GM18951 (cell line): ENCODE measurements around the gene TIMP2.

ENCODE experiments used
- POLR2A ChIP-seq: IDR thresholded peaks from 4 replicates; pipeline ENCODE4 v1.6.1; 2011; ENCODE audit warnings: mild to moderate bottlenecking; ENCODE audit not compliant: insufficient read length, insufficient read depth; ENCODE audit errors: extremely low read depth
- in situ Hi-C: fragments of 300-500 bp; cut with MboI; formaldehyde crosslinking; loops from one replicate; pipeline ENCODE4 v1.12.0; 2022; ENCODE audit warnings: low sequenced_read_pairs, mixed read lengths, inconsistent platforms; ENCODE audit not compliant: unreplicated experiment

TIMP2 gene

GRCh38 chr17:78900816-78901215 is 24.4 kb downstream of the TIMP2 start:
- no peak for TF ChIP-seq POLR2A
- in situ Hi-C loops, result no loop called here

- no peak for TF ChIP-seq POLR2A
- in situ Hi-C loops, result no loop called here
Measured at GRCh38 chr17:78899361-78900260, 25.6 kb downstream of the TIMP2 start.

GRCh38 chr17:78898947-78899346 is 26.2 kb downstream of the TIMP2 start:
- in situ Hi-C loops, result no loop called here
- TF ChIP-seq POLR2A, result no peak

- no peak for TF ChIP-seq POLR2A
- in situ Hi-C loops, result no loop called here
Measured at GRCh38 chr17:78898075-78898836, 26.9 kb downstream of the TIMP2 start.

- in situ Hi-C loops, result no loop called here
- no peak for TF ChIP-seq POLR2A
Measured at GRCh38 chr17:78897664-78898047, 27.5 kb downstream of the TIMP2 start.

GRCh38 chr17:78896834-78897663 is 28.1 kb downstream of the TIMP2 start:
- TF ChIP-seq POLR2A, result no peak
- in situ Hi-C loops, result no loop called here

- no peak for TF ChIP-seq POLR2A
- in situ Hi-C loops, result no loop called here
Measured at GRCh38 chr17:78896091-78896833, 28.9 kb downstream of the TIMP2 start.

- in situ Hi-C loops, result no loop called here
- no peak for TF ChIP-seq POLR2A
Measured at GRCh38 chr17:78895322-78895721, 29.9 kb downstream of the TIMP2 start.

GRCh38 chr17:78893684-78894083 is 31.5 kb downstream of the TIMP2 start:
- TF ChIP-seq POLR2A, result no peak
- in situ Hi-C loops, result no loop called here

GRCh38 chr17:78892936-78893379 is 32.2 kb downstream of the TIMP2 start:
- no peak for TF ChIP-seq POLR2A
- in situ Hi-C loops, result no loop called here

GRCh38 chr17:78892520-78892919 is 32.7 kb downstream of the TIMP2 start:
- in situ Hi-C loops, result no loop called here

GRCh38 chr17:78892062-78892456 is 33.1 kb downstream of the TIMP2 start:
- in situ Hi-C loops, result no loop called here
- TF ChIP-seq POLR2A, result no peak

More at GRCh38 chr17:78892520-78892919, 32.7 kb downstream of the TIMP2 start:
- TF ChIP-seq POLR2A, result no peak
